ENCODE data around the gene LGR6. TPM values are rescaled to one million over a fixed set of nuclear protein-coding genes. Genes with fewer than 3 reads are reported as not detected.
A peak's percentile ranks its signal among the peaks of the same experiment; 100 is the strongest.

Gene LGR6
- total RNA-seq, 2 experiments from 2014 or later, result 0.26 TPM; not detected in 1

DNA sequence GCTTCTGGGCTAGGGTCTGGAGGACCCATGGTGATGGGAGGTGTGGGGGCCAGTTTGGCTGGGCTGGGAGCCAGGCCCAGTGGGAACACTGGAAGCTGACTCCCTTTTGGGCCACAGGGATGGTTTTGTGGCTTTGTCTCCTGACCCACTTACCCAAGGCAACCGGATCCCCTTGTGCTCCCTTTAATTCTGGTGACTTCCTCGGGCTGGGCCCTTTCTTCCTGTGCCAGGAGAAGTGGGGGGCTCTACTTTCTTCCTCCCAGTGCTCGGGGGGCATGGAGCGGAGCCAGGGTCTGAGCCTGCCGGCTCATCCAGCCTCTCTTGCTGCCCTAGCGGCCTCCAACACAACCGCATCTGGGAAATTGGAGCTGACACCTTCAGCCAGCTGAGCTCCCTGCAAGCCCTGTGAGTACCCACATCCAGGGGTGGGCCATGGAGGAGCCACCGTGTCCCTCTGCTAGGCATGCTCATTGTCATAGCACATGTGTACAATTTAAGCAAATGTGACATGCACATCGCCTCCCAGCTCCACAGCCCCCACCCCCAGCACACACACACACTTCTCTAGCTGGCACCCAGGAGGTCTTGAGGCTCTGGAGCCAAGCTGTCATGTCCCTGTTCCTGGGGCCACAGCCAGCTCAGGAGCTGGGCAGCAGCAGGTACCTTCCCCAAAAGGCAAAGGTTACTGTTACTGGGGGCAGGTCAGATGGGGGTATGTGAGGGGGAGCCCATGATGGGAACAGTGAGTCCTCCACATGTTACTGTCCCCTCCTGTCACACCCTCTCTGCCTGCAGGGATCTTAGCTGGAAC, 113.1 kb downstream of the LGR6 start:
- no peak for DNase-seq
- CTCF ChIA-PET, result interaction anchor here (1.6 to 2.5 kb wide), 5 partner anchors 9 to 117 kb away, joined by 3 to 17 read pairs (median 7); partner anchors contain the start of gene LGR6
- Mint-ChIP-seq H3K27ac (no peak overlapping the region), H3K4me3 (no peak overlapping the region), H3K36me3 (no peaks in the 10 kb centered on the region), H3K27me3 (no peaks in the 10 kb centered on the region), H3K4me1 (peaks cover 2% of the 10 kb centered on the region), H3K9me3 (ENCODE audit: low read depth) (no peaks in the 10 kb centered on the region)
- ATAC-seq, result no peak

GRCh38 chr1:202310071-202310725, 116.6 kb downstream of the LGR6 start:
- Mint-ChIP-seq H3K27me3 (peaks cover 7% of the 10 kb centered on the region), H3K9me3 (ENCODE audit: low read depth) (no peaks in the 10 kb centered on the region), H3K27ac (no peak overlapping the region), H3K4me3 (no peak overlapping the region), H3K36me3 (no peaks in the 10 kb centered on the region), H3K4me1 (peaks cover 6% of the 10 kb centered on the region)
- CTCF ChIA-PET, result interaction anchor here (0.9 to 1.5 kb wide), 2 partner anchors 9 to 117 kb away, joined by 3 to 7 read pairs; partner anchors contain the start of gene LGR6
- ATAC-seq (no peak), DNase-seq (no peak)

DNA sequence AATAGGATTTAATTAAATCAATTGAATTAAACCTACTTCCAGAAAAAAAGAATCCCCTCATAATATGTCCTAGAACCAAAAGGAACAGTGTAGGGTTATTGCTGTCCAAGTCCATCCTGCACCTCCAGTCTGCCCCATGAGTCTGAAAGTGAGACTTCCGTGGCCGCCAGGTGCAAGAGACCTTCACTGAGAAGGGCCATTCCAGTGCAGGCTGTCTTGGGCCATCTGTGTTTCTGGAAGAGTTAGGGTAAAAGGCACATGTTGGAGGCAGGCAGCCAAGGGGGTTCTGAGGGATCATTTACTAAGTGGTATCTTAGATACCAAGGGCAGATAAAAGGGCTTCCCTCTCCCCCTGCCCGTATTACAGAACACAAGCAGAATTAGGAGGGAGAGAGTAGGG, 117.1 kb downstream of the LGR6 start:
- CTCF ChIA-PET, result interaction anchor here (6.8 kb wide), 1 partner anchor 39 kb away, joined by 112 read pairs; no protein-coding TSS in a partner anchor
- Mint-ChIP-seq H3K27me3 (peaks cover 7% of the 10 kb centered on the region), H3K36me3 (no peaks in the 10 kb centered on the region), H3K9me3 (ENCODE audit: low read depth) (no peaks in the 10 kb centered on the region), H3K27ac (no peak overlapping the region), H3K4me1 (peaks cover 6% of the 10 kb centered on the region), H3K4me3 (no peak overlapping the region)
- DNase-seq, result no peak
- no peak for ATAC-seq

- Mint-ChIP-seq H3K4me3 (no peak overlapping the region), H3K4me1 (peaks cover 6% of the 10 kb centered on the region), H3K27ac (no peak overlapping the region), H3K27me3 (peaks cover 15% of the 10 kb centered on the region), H3K9me3 (ENCODE audit: low read depth) (no peaks in the 10 kb centered on the region), H3K36me3 (no peaks in the 10 kb centered on the region)
- CTCF ChIA-PET, result interaction anchor here (0.8 to 6.8 kb wide), 4 partner anchors 10 to 122 kb away, joined by 3 to 112 read pairs (median 4); no protein-coding TSS in a partner anchor
- DNase-seq (no peak), ATAC-seq (no peak)
Measured at GRCh38 chr1:202311875-202312635, 118.5 kb downstream of the LGR6 start.

- no peak overlapping the region for H3K4me3 Mint-ChIP-seq
- DNase-seq (peak; percentile 84), ATAC-seq (peak; percentile 86)
- H3K9me3 Mint-ChIP-seq (ENCODE audit: low read depth), result no peaks in the 10 kb centered on the region
- no peaks in the 10 kb centered on the region for H3K36me3 Mint-ChIP-seq
- no peak overlapping the region for H3K27ac Mint-ChIP-seq
- H3K4me1 Mint-ChIP-seq, result peaks cover 20% of the 10 kb centered on the region
- peaks cover 17% of the 10 kb centered on the region for H3K27me3 Mint-ChIP-seq
- CTCF ChIA-PET, result interaction anchor here (0.6 to 6.8 kb wide), 22 partner anchors 9 to 404 kb away, joined by 3 to 112 read pairs (median 5); partner anchors contain the start of genes LGR6 and UBE2T
Measured at GRCh38 chr1:202315576-202316168, 122.1 kb downstream of the LGR6 start.

- no peak for ATAC-seq
- no peak for DNase-seq
- Mint-ChIP-seq H3K27ac (no peak overlapping the region), H3K9me3 (ENCODE audit: low read depth) (no peaks in the 10 kb centered on the region), H3K36me3 (no peaks in the 10 kb centered on the region), H3K27me3 (peaks cover 17% of the 10 kb centered on the region), H3K4me1 (peaks cover 20% of the 10 kb centered on the region), H3K4me3 (no peak overlapping the region)
- CTCF ChIA-PET, result interaction anchor here (0.6 to 6.8 kb wide), 21 partner anchors 8 to 403 kb away, joined by 3 to 112 read pairs (median 5); partner anchors contain the start of genes LGR6 and UBE2T
Measured at GRCh38 chr1:202316186-202316585, 122.6 kb downstream of the LGR6 start.

DNA sequence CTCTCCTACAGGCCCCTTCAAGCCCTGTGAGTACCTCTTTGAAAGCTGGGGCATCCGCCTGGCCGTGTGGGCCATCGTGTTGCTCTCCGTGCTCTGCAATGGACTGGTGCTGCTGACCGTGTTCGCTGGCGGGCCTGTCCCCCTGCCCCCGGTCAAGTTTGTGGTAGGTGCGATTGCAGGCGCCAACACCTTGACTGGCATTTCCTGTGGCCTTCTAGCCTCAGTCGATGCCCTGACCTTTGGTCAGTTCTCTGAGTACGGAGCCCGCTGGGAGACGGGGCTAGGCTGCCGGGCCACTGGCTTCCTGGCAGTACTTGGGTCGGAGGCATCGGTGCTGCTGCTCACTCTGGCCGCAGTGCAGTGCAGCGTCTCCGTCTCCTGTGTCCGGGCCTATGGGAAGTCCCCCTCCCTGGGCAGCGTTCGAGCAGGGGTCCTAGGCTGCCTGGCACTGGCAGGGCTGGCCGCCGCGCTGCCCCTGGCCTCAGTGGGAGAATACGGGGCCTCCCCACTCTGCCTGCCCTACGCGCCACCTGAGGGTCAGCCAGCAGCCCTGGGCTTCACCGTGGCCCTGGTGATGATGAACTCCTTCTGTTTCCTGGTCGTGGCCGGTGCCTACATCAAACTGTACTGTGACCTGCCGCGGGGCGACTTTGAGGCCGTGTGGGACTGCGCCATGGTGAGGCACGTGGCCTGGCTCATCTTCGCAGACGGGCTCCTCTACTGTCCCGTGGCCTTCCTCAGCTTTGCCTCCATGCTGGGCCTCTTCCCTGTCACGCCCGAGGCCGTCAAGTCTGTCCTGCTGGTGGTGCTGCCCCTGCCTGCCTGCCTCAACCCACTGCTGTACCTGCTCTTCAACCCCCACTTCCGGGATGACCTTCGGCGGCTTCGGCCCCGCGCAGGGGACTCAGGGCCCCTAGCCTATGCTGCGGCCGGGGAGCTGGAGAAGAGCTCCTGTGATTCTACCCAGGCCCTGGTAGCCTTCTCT, 124.6 kb downstream of the LGR6 start:
- CTCF ChIA-PET, result interaction anchor here (2.0 to 3.0 kb wide), 3 partner anchors 43 to 129 kb away, joined by 9 to 26 read pairs (median 9); no protein-coding TSS in a partner anchor
- H3K36me3 Mint-ChIP-seq, result no peaks in the 10 kb centered on the region

DNA sequence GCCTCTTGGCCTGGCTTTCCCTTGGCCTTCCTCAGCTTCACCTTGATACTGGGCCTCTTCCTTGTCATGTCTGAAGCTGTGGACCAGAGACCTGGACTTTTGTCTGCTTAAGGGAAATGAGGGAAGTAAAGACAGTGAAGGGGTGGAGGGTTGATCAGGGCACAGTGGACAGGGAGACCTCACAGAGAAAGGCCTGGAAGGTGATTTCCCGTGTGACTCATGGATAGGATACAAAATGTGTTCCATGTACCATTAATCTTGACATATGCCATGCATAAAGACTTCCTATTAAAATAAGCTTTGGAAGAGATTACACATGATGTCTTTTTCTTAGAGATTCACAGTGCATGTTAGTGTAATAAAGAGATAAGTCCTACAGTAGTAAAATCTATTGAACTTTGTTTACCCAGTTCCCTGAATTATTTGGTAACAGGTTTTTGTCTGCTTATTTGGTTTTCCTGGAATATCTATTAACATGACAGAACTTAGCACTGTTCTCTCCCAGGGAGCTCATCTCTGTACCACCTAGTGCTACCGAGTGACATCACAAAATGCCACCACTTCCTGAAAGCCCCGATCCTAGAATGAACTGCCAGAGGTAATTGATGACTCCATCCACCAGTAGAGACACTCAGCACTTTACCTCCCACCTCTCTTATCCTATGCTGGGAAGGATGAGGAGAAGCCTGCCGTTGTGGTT, 125.9 kb downstream of the LGR6 start:
- Mint-ChIP-seq H3K4me1 (peaks cover 14% of the 10 kb centered on the region), H3K27ac (no peak overlapping the region), H3K9me3 (ENCODE audit: low read depth) (no peaks in the 10 kb centered on the region), H3K4me3 (no peak overlapping the region), H3K36me3 (no peaks in the 10 kb centered on the region), H3K27me3 (peaks cover 10% of the 10 kb centered on the region)
- DNase-seq (peak; percentile 45), ATAC-seq (peak; percentile 65)
- CTCF ChIA-PET, result interaction anchor here (0.8 to 2.1 kb wide), 6 partner anchors 10 to 400 kb away, joined by 3 to 9 read pairs (median 4); partner anchors contain the start of gene LGR6

More for the DNA sequence above, 124.6 kb downstream of the LGR6 start:
- ATAC-seq (no peak), DNase-seq (peak; percentile 32)
- H3K4me3 Mint-ChIP-seq, result no peak overlapping the region
- H3K4me1 Mint-ChIP-seq, result peaks cover 14% of the 10 kb centered on the region
- no peak overlapping the region for H3K27ac Mint-ChIP-seq
- no peaks in the 10 kb centered on the region for H3K9me3 Mint-ChIP-seq (ENCODE audit: low read depth)
- peaks cover 14% of the 10 kb centered on the region for H3K27me3 Mint-ChIP-seq

DNA sequence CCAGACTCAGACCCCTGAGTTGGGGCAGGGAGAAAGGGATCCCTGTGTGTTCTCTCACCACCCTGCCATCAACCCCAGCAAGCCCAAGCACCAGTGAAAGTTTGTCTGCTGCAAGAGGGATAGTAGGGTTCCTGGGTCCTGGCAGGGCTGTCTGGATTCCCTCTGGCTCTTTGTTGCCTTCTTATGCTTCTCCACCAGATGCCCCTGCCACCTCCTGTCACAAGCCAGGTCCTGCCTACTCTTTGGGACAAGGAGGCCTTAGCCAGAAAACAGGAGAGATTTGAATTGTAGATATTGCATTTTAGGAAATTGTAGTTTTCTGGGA, 126.4 kb downstream of the LGR6 start:
- Mint-ChIP-seq H3K27me3 (peaks cover 10% of the 10 kb centered on the region), H3K4me1 (peaks cover 14% of the 10 kb centered on the region), H3K9me3 (ENCODE audit: low read depth) (no peaks in the 10 kb centered on the region), H3K36me3 (no peaks in the 10 kb centered on the region), H3K4me3 (no peak overlapping the region), H3K27ac (no peak overlapping the region)
- no peak for DNase-seq
- ATAC-seq, result no peak
- CTCF ChIA-PET, result interaction anchor here (1.0 to 2.1 kb wide), 5 partner anchors 16 to 400 kb away, joined by 3 to 9 read pairs (median 5); partner anchors contain the start of gene LGR6

DNA sequence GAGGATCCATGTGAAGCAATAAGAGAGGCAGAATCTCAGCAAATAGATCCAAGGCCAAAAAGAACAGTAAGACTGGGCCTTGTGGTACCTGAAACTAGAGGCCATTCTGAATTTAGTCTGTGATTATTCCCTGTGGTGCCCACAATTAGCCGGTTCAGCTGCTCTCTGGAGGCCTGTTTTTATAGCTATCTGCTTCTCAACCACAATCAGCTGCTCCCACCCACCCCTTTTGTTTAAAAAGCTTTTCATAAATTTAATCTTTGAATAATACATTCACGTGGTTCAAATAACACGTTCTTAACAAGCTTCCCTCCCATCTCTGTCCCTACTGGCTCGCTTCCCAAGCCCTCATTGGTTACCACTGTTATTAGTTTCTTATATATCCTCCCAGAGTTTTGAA, 130.1 kb downstream of the LGR6 start:
- H3K4me1 Mint-ChIP-seq, result peaks cover 16% of the 10 kb centered on the region
- H3K36me3 Mint-ChIP-seq, result no peaks in the 10 kb centered on the region
- DNase-seq (peak; percentile 23), ATAC-seq (no peak)
- no peak overlapping the region for H3K27ac Mint-ChIP-seq
- CTCF ChIA-PET, result interaction anchor here (0.5 to 2.2 kb wide), 3 partner anchors 8 to 336 kb away, joined by 3 to 10 read pairs (median 3); no protein-coding TSS in a partner anchor
- H3K4me3 Mint-ChIP-seq, result no peak overlapping the region
- no peaks in the 10 kb centered on the region for H3K27me3 Mint-ChIP-seq
- no peaks in the 10 kb centered on the region for H3K9me3 Mint-ChIP-seq (ENCODE audit: low read depth)

DNA sequence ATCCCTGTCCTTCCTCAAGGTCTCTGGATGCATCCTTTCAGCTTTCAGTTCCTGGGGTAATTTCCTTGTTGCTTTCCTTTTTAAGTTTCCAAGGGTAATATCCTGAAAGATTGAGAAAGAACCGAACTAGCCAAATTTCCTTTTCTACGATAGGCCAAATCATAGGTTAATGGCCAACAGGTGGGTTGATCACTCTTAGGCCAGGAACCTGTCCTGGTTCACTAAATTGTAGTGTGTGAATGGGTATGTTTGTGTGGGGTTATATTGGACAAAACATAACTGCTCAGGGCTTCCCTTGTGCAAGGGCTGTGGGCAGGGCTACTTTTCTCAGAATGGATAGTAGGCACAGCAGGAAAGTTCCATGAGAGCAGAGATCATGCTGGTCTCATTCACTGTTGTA, 131.0 kb downstream of the LGR6 start:
- CTCF ChIA-PET, result interaction anchor here (2.2 kb wide), 1 partner anchor 9 kb away, joined by 10 read pairs; no protein-coding TSS in a partner anchor

More for the DNA sequence above, 131.0 kb downstream of the LGR6 start:
- Mint-ChIP-seq H3K9me3 (ENCODE audit: low read depth) (no peaks in the 10 kb centered on the region), H3K27me3 (no peaks in the 10 kb centered on the region), H3K27ac (no peak overlapping the region), H3K4me1 (peaks cover 11% of the 10 kb centered on the region), H3K36me3 (peaks cover 2% of the 10 kb centered on the region), H3K4me3 (no peak overlapping the region)
- no peak for ATAC-seq
- DNase-seq, result peak; percentile 34
